ENCODE measurements around the gene TTC21B. TPM values are rescaled to one million over a fixed set of nuclear protein-coding genes. Genes with fewer than 3 reads are reported as not detected.

The TTC21B gene
- total and polyA plus RNA-seq, 2 of the 8 experiments (the other 6 are each of a cell fraction or from before 2014, with no cell fraction given): 6.9 to 20.8 TPM

DNA sequence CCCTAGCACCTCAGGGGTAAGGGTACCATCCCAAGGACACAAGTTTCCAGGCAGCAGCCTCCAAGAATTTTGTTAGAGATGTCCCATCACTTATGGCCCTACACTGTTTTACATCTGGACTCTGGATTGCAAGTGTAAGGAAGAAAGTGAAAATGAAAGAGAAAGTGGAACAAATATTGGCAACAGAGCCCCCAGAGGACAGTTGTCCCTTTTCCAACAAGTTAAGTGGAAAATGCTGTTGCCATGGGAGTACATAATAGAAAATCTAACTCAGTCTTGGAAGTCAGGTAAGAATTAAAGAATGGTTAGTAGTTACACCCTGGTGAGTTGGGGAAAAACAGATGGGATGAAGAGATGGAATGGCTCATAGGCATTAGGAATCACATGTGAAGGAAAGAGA is 50.6 kb downstream of the TTC21B start (continued):
- TF ChIP-seq, protein P1, sequence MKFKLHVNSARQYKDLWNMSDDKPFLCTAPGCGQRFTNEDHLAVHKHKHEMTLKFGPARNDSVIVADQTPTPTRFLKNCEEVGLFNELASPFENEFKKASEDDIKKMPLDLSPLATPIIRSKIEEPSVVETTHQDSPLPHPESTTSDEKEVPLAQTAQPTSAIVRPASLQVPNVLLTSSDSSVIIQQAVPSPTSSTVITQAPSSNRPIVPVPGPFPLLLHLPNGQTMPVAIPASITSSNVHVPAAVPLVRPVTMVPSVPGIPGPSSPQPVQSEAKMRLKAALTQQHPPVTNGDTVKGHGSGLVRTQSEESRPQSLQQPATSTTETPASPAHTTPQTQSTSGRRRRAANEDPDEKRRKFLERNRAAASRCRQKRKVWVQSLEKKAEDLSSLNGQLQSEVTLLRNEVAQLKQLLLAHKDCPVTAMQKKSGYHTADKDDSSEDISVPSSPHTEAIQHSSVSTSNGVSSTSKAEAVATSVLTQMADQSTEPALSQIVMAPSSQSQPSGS (IDR thresholded peaks at IDR 0.05; ENCODE audit: low read length): no peak
- no peak for TF ChIP-seq POLR2AphosphoS5 (IDR thresholded peaks at IDR 0.05; ENCODE audit: low read depth, low read length)
- TF ChIP-seq BCL11A (IDR thresholded peaks at IDR 0.05; ENCODE audit: low read depth in 2 of 2, low read length in 2 of 2): no peak
